ENCODE results near the gene CHKB.

- no peak for TF ChIP-seq POLR2A (IDR thresholded peaks at IDR 0.05; ENCODE audit: low read depth, low read length)
- TF ChIP-seq USF2 (IDR thresholded peaks at IDR 0.05; ENCODE audit: low read depth, low read length), result no peak
- no peak for TF ChIP-seq CTCF (conservative IDR thresholded peaks at IDR 0.05; ENCODE audit: low read depth, low read length)
- TF ChIP-seq FOS (IDR thresholded peaks at IDR 0.05; ENCODE audit: low read depth, low read length), result no peak
- TF ChIP-seq RAD21 (IDR thresholded peaks at IDR 0.05; ENCODE audit: low read length), result no peak
- TF ChIP-seq RFX5 (IDR thresholded peaks at IDR 0.05; ENCODE audit: low read depth, low read length), result no peak
- TF ChIP-seq RCOR1 (IDR thresholded peaks at IDR 0.05; ENCODE audit: insufficient replicate concordance, low read length), result no peak
- TF ChIP-seq ELK1 (IDR thresholded peaks at IDR 0.05; ENCODE audit: borderline replicate concordance, low read depth, low read length), result no peak
- no peak for TF ChIP-seq MXI1 (IDR thresholded peaks at IDR 0.05; ENCODE audit: borderline replicate concordance, low read depth, low read length)
- no peak for TF ChIP-seq SMC3 (IDR thresholded peaks at IDR 0.05; ENCODE audit: low read depth, low read length)
- TF ChIP-seq CEBPB (IDR thresholded peaks at IDR 0.05; ENCODE audit: low read depth, low read length), result no peak
Measured at GRCh38 chr22:50529897-50530579, 52.6 kb downstream of the CHKB start, which contains the start of gene TYMP.
